Kidney epithelial cell (primary cell): ENCODE measurements around the gene MYH13. TPM values are rescaled to one million over a fixed set of nuclear protein-coding genes. Genes with fewer than 3 reads are reported as not detected.

Experiments used
- DNase-seq: peaks from one replicate; pipeline ENCODE4 v3.0.0-alpha.2; 2010; ENCODE audit warnings: low read depth
- H3K27me3 ChIP-seq: 2 replicates; pipeline ENCODE4 v1.6.0; 2011; ENCODE audit warnings: low read length; ENCODE audit not compliant: control insufficient read depth, insufficient read depth
- H3K36me3 ChIP-seq: 2 replicates; pipeline ENCODE4 v1.5.1; 2011; ENCODE audit warnings: low read length; ENCODE audit not compliant: control insufficient read depth, insufficient read depth
- H3K4me3 ChIP-seq: 2 replicates; pipeline ENCODE4 v1.5.1; 2011; ENCODE audit warnings: low read depth, mild to moderate bottlenecking, control low read depth, low read length
- total RNA-seq: library from RNA; depleted of rRNA; stranded (reverse); fragments of >200 nt; gene quantifications from 2 replicates; pipeline ENCODE4 v1.2.3, GENCODE V29; 2015
- TF ChIP-seq, protein P1 (sequence below): IDR thresholded peaks from 2 replicates; pipeline ENCODE4 v1.5.1; 2011; ENCODE audit warnings: mild to moderate bottlenecking, moderate library complexity, low read length, control low read depth, inconsistent platforms; ENCODE audit not compliant: insufficient read depth, poor library complexity, severe bottlenecking

MYH13 gene
- total RNA-seq, 1 donor from 2014 or later: not detected

DNA sequence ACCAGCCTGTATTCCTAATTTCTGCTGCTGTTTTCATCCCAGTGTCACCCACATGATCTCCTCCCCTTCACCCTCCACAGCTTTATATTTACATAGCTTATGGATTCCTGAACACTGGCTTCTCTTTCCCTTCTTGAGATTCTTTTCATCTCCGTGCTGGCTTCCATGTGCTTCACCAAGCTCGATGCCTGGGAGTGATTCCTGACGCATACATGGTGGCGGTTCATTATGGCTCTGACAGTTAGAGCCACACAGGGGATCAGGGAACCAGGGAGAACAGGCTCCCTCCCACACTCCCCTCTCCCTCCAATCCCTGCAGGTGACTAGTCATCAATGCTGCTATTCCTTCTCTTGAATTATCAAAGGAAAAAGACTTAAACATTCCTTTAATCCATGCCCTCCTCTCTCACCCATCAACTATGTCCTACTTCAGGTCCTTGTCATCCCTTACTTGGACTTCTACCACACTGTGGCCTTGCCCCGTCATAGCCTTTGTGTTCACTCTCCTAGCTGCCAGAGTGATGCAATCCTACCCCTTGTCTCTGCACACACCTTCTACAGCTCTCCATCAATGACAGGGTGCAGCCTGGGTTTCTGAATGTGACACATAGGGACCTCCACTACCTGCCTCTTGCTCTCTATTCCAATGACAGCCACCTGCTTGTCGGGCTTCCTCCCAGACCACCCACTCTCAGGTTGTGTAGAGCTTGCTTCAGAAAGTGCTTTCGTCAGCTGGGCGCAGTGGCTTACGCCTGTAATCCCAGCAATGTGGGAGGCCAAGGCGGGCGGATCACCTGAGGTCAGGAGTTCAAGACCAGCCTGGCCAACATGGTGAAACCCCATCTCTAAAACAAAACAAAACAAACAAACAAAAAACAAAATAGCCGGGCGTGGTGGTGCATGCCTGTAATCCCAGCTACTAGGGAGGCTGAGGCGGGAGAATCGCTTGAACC lies 43.6 kb downstream of the MYH13 start:
- no peaks in the 10 kb centered on the region for H3K36me3 ChIP-seq
- no peaks in the 10 kb centered on the region for H3K27me3 ChIP-seq
- DNase-seq: no peak
- TF ChIP-seq, protein P1, sequence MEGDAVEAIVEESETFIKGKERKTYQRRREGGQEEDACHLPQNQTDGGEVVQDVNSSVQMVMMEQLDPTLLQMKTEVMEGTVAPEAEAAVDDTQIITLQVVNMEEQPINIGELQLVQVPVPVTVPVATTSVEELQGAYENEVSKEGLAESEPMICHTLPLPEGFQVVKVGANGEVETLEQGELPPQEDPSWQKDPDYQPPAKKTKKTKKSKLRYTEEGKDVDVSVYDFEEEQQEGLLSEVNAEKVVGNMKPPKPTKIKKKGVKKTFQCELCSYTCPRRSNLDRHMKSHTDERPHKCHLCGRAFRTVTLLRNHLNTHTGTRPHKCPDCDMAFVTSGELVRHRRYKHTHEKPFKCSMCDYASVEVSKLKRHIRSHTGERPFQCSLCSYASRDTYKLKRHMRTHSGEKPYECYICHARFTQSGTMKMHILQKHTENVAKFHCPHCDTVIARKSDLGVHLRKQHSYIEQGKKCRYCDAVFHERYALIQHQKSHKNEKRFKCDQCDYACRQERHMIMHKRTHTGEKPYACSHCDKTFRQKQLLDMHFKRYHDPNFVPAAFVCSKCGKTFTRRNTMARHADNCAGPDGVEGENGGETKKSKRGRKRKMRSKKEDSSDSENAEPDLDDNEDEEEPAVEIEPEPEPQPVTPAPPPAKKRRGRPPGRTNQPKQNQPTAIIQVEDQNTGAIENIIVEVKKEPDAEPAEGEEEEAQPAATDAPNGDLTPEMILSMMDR: no peak
- no peak overlapping the region for H3K4me3 ChIP-seq

DNA sequence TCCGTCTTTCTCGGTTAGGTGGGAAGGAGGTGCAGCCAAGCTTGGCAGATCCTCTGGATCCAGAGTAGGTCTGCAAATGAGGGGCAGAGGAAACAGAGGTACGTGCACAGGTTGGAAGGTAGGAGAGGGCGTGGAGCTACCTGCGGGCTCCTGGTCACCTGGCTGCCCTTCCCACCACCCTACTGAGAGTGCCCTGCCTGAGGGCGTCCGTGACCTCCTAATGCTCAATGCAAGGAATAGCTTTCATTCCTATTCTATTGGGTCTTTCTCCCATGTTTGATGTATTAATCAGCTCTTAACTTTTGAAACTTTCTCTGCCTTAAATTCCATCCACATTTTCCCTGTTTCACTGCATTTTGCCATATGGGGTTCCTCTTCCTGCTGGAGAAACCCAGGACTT lies 44.6 kb downstream of the MYH13 start:
- TF ChIP-seq, protein P1: no peak
- Histone ChIP-seq H3K27me3 (no peaks in the 10 kb centered on the region), H3K36me3 (no peaks in the 10 kb centered on the region), H3K4me3 (no peak overlapping the region)
- no peak for DNase-seq

DNA sequence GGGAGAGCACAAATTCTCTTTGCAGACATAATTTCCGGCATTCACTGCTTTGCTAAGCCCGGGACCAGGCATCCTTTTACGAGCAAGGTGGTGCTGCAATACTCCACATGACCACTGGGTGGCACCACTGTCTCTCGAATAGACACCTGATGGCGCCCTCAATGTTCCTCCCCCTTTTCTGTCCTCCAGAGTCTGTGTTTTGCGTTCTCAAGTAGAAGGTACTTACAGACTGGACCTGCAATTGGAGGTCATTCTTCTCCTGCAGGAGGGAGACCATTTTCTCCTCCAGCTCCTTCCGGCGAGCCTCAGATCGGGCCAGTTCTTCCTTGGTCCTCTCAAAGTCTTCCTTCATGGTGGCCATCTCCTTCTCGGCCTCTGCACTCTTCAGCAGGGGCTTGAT lies 45.2 kb downstream of the MYH13 start:
- Histone ChIP-seq H3K4me3 (no peak overlapping the region), H3K27me3 (no peaks in the 10 kb centered on the region), H3K36me3 (no peaks in the 10 kb centered on the region)
- TF ChIP-seq, protein P1: peak; percentile 91
- peak; percentile 16 for DNase-seq

DNA sequence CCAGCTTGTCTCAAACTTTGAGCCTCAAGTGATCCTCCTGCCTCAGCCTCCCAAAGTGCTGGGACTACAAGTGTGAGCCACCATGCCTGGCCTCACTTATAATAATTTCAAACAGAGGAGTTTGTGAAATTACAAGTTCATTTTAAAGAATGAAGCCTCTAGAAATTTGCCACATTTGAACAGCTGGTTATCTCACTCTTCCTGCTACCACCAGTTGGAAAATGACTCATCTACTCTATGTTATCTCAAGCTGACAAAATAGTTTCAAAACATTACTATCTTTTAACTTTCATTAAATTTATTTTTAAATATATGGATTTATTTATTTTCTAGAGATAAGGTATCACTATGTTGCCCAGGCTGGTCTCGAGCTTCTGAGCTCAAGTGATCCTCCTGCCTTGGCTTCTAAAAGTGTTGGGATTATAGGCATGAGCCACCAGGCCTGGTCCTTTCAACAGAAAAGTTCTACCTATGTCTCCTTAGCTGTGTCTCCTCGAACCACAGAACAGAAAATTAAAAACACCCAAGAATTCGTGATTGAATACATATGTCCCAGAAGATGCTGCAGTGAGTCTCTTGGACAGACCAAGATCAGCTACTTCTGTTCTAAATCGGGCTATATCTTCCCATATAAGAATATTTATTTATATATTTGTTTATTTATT lies 47.6 kb downstream of the MYH13 start:
- TF ChIP-seq, protein P1: no peak
- H3K27me3 ChIP-seq: no peaks in the 10 kb centered on the region
- H3K36me3 ChIP-seq: no peaks in the 10 kb centered on the region
- DNase-seq: no peak
- no peak overlapping the region for H3K4me3 ChIP-seq

DNA sequence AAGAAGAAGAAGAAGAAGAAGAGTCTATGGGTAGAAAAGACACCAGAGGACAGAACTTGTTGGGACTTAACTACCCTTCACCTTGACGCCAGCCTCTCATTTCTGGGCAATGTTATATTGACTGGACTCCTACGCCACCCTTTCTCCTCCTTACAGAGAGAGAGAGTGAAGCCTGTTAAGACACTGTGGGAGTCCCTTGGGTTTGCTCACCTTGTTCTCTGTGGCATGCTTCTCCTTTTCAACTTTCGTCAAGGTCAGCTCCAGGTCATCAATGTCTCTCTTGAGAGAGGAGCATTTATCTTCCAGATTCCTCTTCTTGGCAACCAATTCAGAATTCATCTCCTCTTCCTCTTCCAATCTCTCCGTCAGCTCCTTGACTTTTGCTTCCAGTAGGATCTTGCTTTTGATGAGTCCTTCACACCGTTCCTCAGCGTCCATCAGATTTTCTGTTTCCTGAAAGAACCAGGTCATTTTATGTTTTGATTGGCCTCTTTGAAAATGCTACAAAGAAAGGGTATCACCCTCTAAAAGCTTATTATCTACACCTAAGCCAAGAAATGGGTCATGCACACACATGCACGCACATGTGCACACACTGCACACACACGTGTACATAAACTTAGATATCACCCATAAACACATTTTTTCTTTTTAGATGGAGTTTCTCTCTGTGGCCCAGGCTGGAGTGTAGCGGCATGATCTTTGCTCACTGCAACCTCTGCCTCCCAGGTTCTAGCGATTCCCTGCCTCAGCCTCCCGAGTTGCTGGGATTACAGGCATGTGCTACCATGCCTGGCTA lies 48.8 kb downstream of the MYH13 start:
- no peaks in the 10 kb centered on the region for H3K27me3 ChIP-seq
- no peak overlapping the region for H3K4me3 ChIP-seq
- TF ChIP-seq, protein P1: no peak
- DNase-seq: no peak
- H3K36me3 ChIP-seq: no peaks in the 10 kb centered on the region
